ENCODE results near the gene ADK.

GRCh38 chr10:74289188-74289587 is 138.2 kb downstream of the ADK start:
- TF ChIP-seq CTCF (IDR thresholded peaks at IDR 0.05) (no peak), POLR2A (IDR thresholded peaks at IDR 0.05) (no peak)

Data from heart left ventricle (tissue), 13 donors.